ENCODE results near the gene INF2.

- TF ChIP-seq, protein P1, sequence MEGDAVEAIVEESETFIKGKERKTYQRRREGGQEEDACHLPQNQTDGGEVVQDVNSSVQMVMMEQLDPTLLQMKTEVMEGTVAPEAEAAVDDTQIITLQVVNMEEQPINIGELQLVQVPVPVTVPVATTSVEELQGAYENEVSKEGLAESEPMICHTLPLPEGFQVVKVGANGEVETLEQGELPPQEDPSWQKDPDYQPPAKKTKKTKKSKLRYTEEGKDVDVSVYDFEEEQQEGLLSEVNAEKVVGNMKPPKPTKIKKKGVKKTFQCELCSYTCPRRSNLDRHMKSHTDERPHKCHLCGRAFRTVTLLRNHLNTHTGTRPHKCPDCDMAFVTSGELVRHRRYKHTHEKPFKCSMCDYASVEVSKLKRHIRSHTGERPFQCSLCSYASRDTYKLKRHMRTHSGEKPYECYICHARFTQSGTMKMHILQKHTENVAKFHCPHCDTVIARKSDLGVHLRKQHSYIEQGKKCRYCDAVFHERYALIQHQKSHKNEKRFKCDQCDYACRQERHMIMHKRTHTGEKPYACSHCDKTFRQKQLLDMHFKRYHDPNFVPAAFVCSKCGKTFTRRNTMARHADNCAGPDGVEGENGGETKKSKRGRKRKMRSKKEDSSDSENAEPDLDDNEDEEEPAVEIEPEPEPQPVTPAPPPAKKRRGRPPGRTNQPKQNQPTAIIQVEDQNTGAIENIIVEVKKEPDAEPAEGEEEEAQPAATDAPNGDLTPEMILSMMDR (IDR thresholded peaks at IDR 0.05; ENCODE audit: low read length), result no peak
- TF ChIP-seq EZH2 (optimal IDR thresholded peaks at IDR 0.05; ENCODE audit: low read depth, low read length), result no peak
- no peak for TF ChIP-seq EZH2phosphoT487 (IDR thresholded peaks at IDR 0.05; ENCODE audit: low read length)
These were observed 39.2 kb downstream of the INF2 start for GRCh38 chr14:104728631-104729030.

Measured in MM.1S (cell line).